Pancreas (tissue), 10 donors: ENCODE data around the gene ANKAR. TPM values are rescaled to one million over a fixed set of nuclear protein-coding genes. Genes with fewer than 3 reads are reported as not detected.
A peak's percentile ranks its signal among the peaks of the same experiment; 100 is the strongest.

ENCODE experiments used
- ATAC-seq, 4 donors: fragments of 200-7000 bp; cut with Tn5 transposase; one replicate each; pipeline versions ENCODE4 v1.8.0 to v1.9.1; 2020; ENCODE audit warnings: mild to moderate bottlenecking in 4 of 4, moderate library complexity in 4 of 4
- DNase-seq, 6 donors: peaks; one replicate each; pipeline ENCODE4 v3.0.0-alpha.2; 2020
- FAIRE-seq: peaks from 2 replicates; lab custom pipeline; 2012; peaks lifted over from hg19 to GRCh38; lab: Jason Lieb, UNC
- H3K27ac ChIP-seq, 4 donors: fragments of 200-600 bp; sonication (generic); 1 replicate in 3 of 4; 2 replicates in 1 of 4; pipeline versions ENCODE4 v1.5.0 to v1.8.0; 2020
- H3K27me3 ChIP-seq, 4 donors: fragments of 200-600 bp; one replicate each; pipeline ENCODE4 v1.8.0; 2021
- H3K36me3 ChIP-seq, 3 donors: fragments of 200-600 bp; sonication (generic) in 1 of 3; one replicate each; pipeline versions ENCODE4 v1.5.0 to v1.8.0; 2020 to 2021
- H3K4me1 ChIP-seq, 3 donors: fragments of 200-600 bp; one replicate each; pipeline ENCODE4 v1.8.0; 2021
- H3K4me3 ChIP-seq, 4 donors: fragments of 200-600 bp; sonication (generic) in 2 of 4; one replicate each; pipeline versions ENCODE4 v1.5.0 to v1.8.0; 2020 to 2021
- H3K9me3 ChIP-seq, 4 donors: fragments of 200-600 bp; one replicate each; pipeline ENCODE4 v1.8.0; 2021
- CTCF ChIP-seq, 4 donors: fragments of 200-600 bp; sonication (generic) in 3 of 4; IDR thresholded peaks; one replicate each; pipeline versions ENCODE4 v1.5.0 to v1.8.0; 2021; ENCODE audit warnings: antibody characterized with exemption in 4 of 4
- WGBS, 2 donors: extraction: QIAGEN DNeasy Blood & Tissue Kit; methylation state at CpG; one replicate each; pipeline ENCODE4 v1.1.7; 2013; 5-methylcytosine and 5-hydroxymethylcytosine counted together
- intact Hi-C, 3 donors: fragments of 100-400 bp; cut with DNase I; formaldehyde crosslinking; loops; one replicate each; pipeline versions ENCODE4 v1.11.1 to v1.14.2; 2022
- polyA plus RNA-seq, 2 donors: library from polyadenylated mRNA; stranded (reverse); fragments of 200-250 nt; gene quantifications; one replicate each; pipeline ENCODE4 v1.2.3, GENCODE V29; 2013
- total RNA-seq, 6 donors: library from RNA; stranded (reverse); fragmentation: NEBNext Ultra II Directional in 4 of 6; extraction: Animal tissue kit (Norgen Biotek cat#: 25700) in 4 of 6; gene quantifications; one replicate each; pipeline versions ENCODE4 v1.2.1 to v1.2.4, GENCODE V29; 2021 to 2023
- donor health status: healthy with polysubstance abuse.
- donor health status: DM: no; HTN: no; CAD: no; lungs with moderate emphysema.
- donor health status: DM: no; HTN: no; CAD: no.
- donor health status: control.
- donor health status: control.
- donor health status: Bipolar disorder and iron deficiency.
- donor health status: DM: yes; HTN: yes; CAD: no.
- donor health status: DM: no; HTN: no; CAD: no.
- donor health status: DM: no; HTN: no; CAD: no.
- donor health status: DM: yes; HTN: yes; CAD: no.

The ANKAR gene
- total and polyA plus RNA-seq, 8 donors: 3.1 to 8.9 (median 6.0) TPM

GRCh38 chr2:189658306-189659212, 15.9 kb upstream of the ANKAR start:
- DNase-seq (no peak), FAIRE-seq (no peak), ATAC-seq (no peak)
- intact Hi-C loops: no loop called here
- TF ChIP-seq CTCF (IDR thresholded peaks at IDR 0.05): no peak
- 52 to 65% methylated on average over 7 of the region's 7 CpGs for WGBS, 2 donors
- H3K4me3 ChIP-seq: no peak overlapping the region
- peaks cover 7 to 13% (median 11%) of the 10 kb centered on the region in 3 donors for H3K4me1 ChIP-seq
- H3K9me3 ChIP-seq: no peaks in the 10 kb centered on the region
- no peak overlapping the region for H3K27ac ChIP-seq
- H3K36me3 ChIP-seq: no peaks in the 10 kb centered on the region
- H3K27me3 ChIP-seq: no peaks in the 10 kb centered on the region

GRCh38 chr2:189659734-189660133, 14.7 kb upstream of the ANKAR start:
- H3K36me3 ChIP-seq: no peaks in the 10 kb centered on the region
- H3K9me3 ChIP-seq: no peaks in the 10 kb centered on the region
- FAIRE-seq (no peak), ATAC-seq (no peak), DNase-seq (no peak)
- WGBS, 2 donors: 38 to 55% methylated on average over 2 of the region's 2 CpGs
- H3K27ac ChIP-seq: no peak overlapping the region
- intact Hi-C loops: loop anchor here in 1 of 3 donors (5.0 kb wide), 1 partner anchor 418 kb away; no protein-coding TSS in a partner anchor
- H3K4me1 ChIP-seq: peaks cover 7 to 13% (median 11%) of the 10 kb centered on the region in 3 donors
- no peak for TF ChIP-seq CTCF (IDR thresholded peaks at IDR 0.05)
- no peak overlapping the region for H3K4me3 ChIP-seq
- no peaks in the 10 kb centered on the region for H3K27me3 ChIP-seq

- Histone ChIP-seq H3K4me3 (no peak overlapping the region), H3K4me1 (peaks cover 7 to 13% (median 11%) of the 10 kb centered on the region in 3 donors), H3K27me3 (no peaks in the 10 kb centered on the region), H3K9me3 (no peaks in the 10 kb centered on the region), H3K36me3 (no peaks in the 10 kb centered on the region), H3K27ac (no peak overlapping the region)
- ATAC-seq (no peak), FAIRE-seq (no peak), DNase-seq (no peak)
- WGBS, 2 donors: 6 to 13% methylated on average over 4 of the region's 4 CpGs
- intact Hi-C loops: loop anchor here in 1 of 3 donors (5.0 kb wide), 1 partner anchor 417 kb away; no protein-coding TSS in a partner anchor
- no peak for TF ChIP-seq CTCF (IDR thresholded peaks at IDR 0.05)
These were observed 13.7 kb upstream of the ANKAR start for GRCh38 chr2:189660803-189661147.

GRCh38 chr2:189661148-189661956, 13.1 kb upstream of the ANKAR start, which contains the start of gene ASNSD1:
Gene ASNSD1, plus strand, starts transcription at chr2:189661459. Its CDS starts 4,674 bp downstream, at chr2:189666133.
- H3K4me3 ChIP-seq: peak within 1 kb of the TSS; percentile 46 to 97 (median 89)
- peaks cover 7 to 13% (median 11%) of the 10 kb centered on the region in 3 donors for H3K4me1 ChIP-seq
- H3K27me3 ChIP-seq: no peaks in the 10 kb centered on the region
- H3K27ac ChIP-seq: peak within 1 kb of the TSS; percentile 35 to 85 (median 54)
- ATAC-seq (peak; percentile 94 to 99 (median 98)), FAIRE-seq (peak; percentile 98), DNase-seq (peak; percentile 98 to 100 (median 99))
- peak; percentile 91 to 95 (median 93) for TF ChIP-seq CTCF (IDR thresholded peaks at IDR 0.05)
- H3K36me3 ChIP-seq: no peaks in the 10 kb centered on the region
- H3K9me3 ChIP-seq: no peaks in the 10 kb centered on the region
- intact Hi-C loops: loop anchor here in 1 of 3 donors (5.0 kb wide), 1 partner anchor 416 kb away; no protein-coding TSS in a partner anchor
- WGBS, 2 donors: 0% methylated on average over 46 of the region's 46 CpGs
